CD4-positive, alpha-beta T cell (primary cell): ENCODE measurements around the gene CFAP57. TPM values are rescaled to one million over a fixed set of nuclear protein-coding genes. Genes with fewer than 3 reads are reported as not detected.
"Not testable (repeated sequence)": the region's sequence is repeated elsewhere in the genome, so short reads cannot be mapped to it uniquely, and the experiment has no call there.

ENCODE experiments used
- ATAC-seq: fragments of 200-7000 bp; cut with Tn5 transposase; one replicate; pipeline ENCODE4 v1.10.0; 2022; ENCODE audit warnings: mild to moderate bottlenecking; ENCODE audit not compliant: poor library complexity
- CTCF ChIA-PET: fragments of 350-600 bp; sonication (Branson Sonifier 250); formaldehyde crosslinking; loops from one replicate; lab custom pipeline; 2021; ENCODE audit warnings: antibody characterized with exemption, inconsistent platforms; lab: Charles Lee
- POLR2A ChIA-PET: fragments of 350-600 bp; sonication (Branson Sonifier 250); formaldehyde crosslinking; loops from one replicate; lab custom pipeline; 2021; ENCODE audit warnings: antibody characterized with exemption, inconsistent platforms; lab: Charles Lee
- DNase-seq, 14 experiments: peaks; one replicate each; pipeline ENCODE4 v3.0.0-alpha.2; 2013 to 2020; ENCODE audit warnings: mixed read lengths in 2 of 14
- H3K27ac ChIP-seq, 2 donors: one replicate each; pipeline versions ENCODE4 v1.5.1 to v1.7.0; 2013; ENCODE audit warnings: low read length in 2 of 2, low read depth in 1 of 2, mild to moderate bottlenecking in 1 of 2
- H3K27me3 ChIP-seq, 2 experiments: 1 replicate in 1 of 2; 2 replicates in 1 of 2; pipeline versions ENCODE4 v1.6.1 to v1.7.0; 2013; ENCODE audit warnings: low read length in 2 of 2, control low read depth in 1 of 2, mild to moderate bottlenecking in 1 of 2, moderate library complexity in 1 of 2; ENCODE audit not compliant: insufficient read depth in 2 of 2, control insufficient read depth in 1 of 2
- H3K36me3 ChIP-seq: one replicate; pipeline ENCODE4 v1.6.1; 2013; ENCODE audit warnings: low read length, control low read depth; ENCODE audit not compliant: insufficient read depth
- H3K4me1 ChIP-seq: one replicate; pipeline ENCODE4 v1.6.1; 2013; ENCODE audit warnings: low read length, control low read depth; ENCODE audit not compliant: insufficient read depth
- H3K4me3 ChIP-seq: one replicate; pipeline ENCODE4 v1.5.1; 2013; ENCODE audit warnings: mild to moderate bottlenecking, low read length, moderate library complexity
- H3K9me3 ChIP-seq, 2 experiments: 1 replicate in 1 of 2; 2 replicates in 1 of 2; pipeline versions ENCODE4 v1.6.1 to v1.7.0; 2013; ENCODE audit warnings: low read length in 2 of 2, mild to moderate bottlenecking in 2 of 2, control low read depth in 1 of 2, moderate library complexity in 1 of 2; ENCODE audit not compliant: control insufficient read depth in 1 of 2, insufficient read depth in 1 of 2
- H3K27ac Mint-ChIP-seq: one replicate; pipeline ENCODE4 v1.8.0; 2020; ENCODE audit warnings: mixed read lengths
- H3K27me3 Mint-ChIP-seq: one replicate; pipeline ENCODE4 v1.8.0; 2021; ENCODE audit warnings: mixed read lengths
- H3K36me3 Mint-ChIP-seq: one replicate; pipeline ENCODE4 v1.8.0; 2021; ENCODE audit warnings: low read depth, mixed read lengths
- H3K4me1 Mint-ChIP-seq: one replicate; pipeline ENCODE4 v1.8.0; 2021; ENCODE audit warnings: low read depth, mixed read lengths
- H3K4me3 Mint-ChIP-seq: one replicate; pipeline ENCODE4 v1.8.0; 2020; ENCODE audit warnings: mild to moderate bottlenecking, mixed read lengths
- H3K9me3 Mint-ChIP-seq: one replicate; pipeline ENCODE4 v1.8.0; 2020; ENCODE audit warnings: mixed read lengths
- CTCF ChIP-seq: fragments of 200-600 bp; IDR thresholded peaks from one replicate; pipeline ENCODE4 v1.8.0; 2022; ENCODE audit warnings: antibody characterized with exemption, mild to moderate bottlenecking
- intact Hi-C, 2 experiments: fragments of 100-400 bp; cut with DNase I in 1 of 2; cut with micrococcal nuclease in 1 of 2; formaldehyde crosslinking; loops; one replicate each; pipeline versions ENCODE4 v1.15.1 to v1.9.0; 2023 to 2025; cut with DNase I, micrococcal nuclease
- total RNA-seq, 174 experiments: library from RNA in 2 of 174; stranded (reverse) in 2 of 174; gene quantifications; one replicate each; pipeline ENCODE4 v1.2.3 and lab custom pipeline; 2021 to 2026

The CFAP57 gene
- total RNA-seq, 2 experiments from 2014 or later: not detected

GRCh38 chr1:43135857-43136781, 36.0 kb upstream of the CFAP57 start:
- peaks cover 44% of the 10 kb centered on the region for H3K27me3 Mint-ChIP-seq
- DNase-seq (no peak), ATAC-seq (no peak)
- H3K27ac ChIP-seq: no peak overlapping the region
- H3K4me3 Mint-ChIP-seq: no peak overlapping the region
- ChIA-PET POLR2A (no interaction called here), CTCF (no interaction called here)
- H3K4me1 Mint-ChIP-seq: no peaks in the 10 kb centered on the region
- no peak for TF ChIP-seq CTCF
- H3K4me1 ChIP-seq: no peaks in the 10 kb centered on the region
- intact Hi-C loops: no loop called here
- H3K9me3 ChIP-seq: peaks cover 0 to 4% of the 10 kb centered on the region in 2 experiments
- peaks cover 10 to 15% of the 10 kb centered on the region in 2 experiments for H3K27me3 ChIP-seq
- no peak overlapping the region for H3K27ac Mint-ChIP-seq
- no peak overlapping the region for H3K4me3 ChIP-seq
- no peaks in the 10 kb centered on the region for H3K36me3 Mint-ChIP-seq
- no peaks in the 10 kb centered on the region for H3K9me3 Mint-ChIP-seq
- H3K36me3 ChIP-seq: no peaks in the 10 kb centered on the region

GRCh38 chr1:43137445-43138052, 34.6 kb upstream of the CFAP57 start:
- Histone ChIP-seq H3K27ac (no peak overlapping the region), H3K9me3 (peaks cover 0 to 4% of the 10 kb centered on the region in 2 experiments), H3K4me1 (no peaks in the 10 kb centered on the region), H3K27me3 (peaks cover 5 to 10% of the 10 kb centered on the region in 2 experiments), H3K36me3 (no peaks in the 10 kb centered on the region), H3K4me3 (no peak overlapping the region)
- CTCF ChIA-PET: no interaction called here
- no peak for ATAC-seq
- Mint-ChIP-seq H3K27ac (no peak overlapping the region), H3K36me3 (no peaks in the 10 kb centered on the region), H3K9me3 (no peaks in the 10 kb centered on the region), H3K4me1 (no peaks in the 10 kb centered on the region), H3K4me3 (no peak overlapping the region), H3K27me3 (peaks cover 46% of the 10 kb centered on the region)
- intact Hi-C loops: no loop called here
- POLR2A ChIA-PET: no interaction called here
- DNase-seq: no peak
- TF ChIP-seq CTCF: no peak

- peaks cover 15 to 19% of the 10 kb centered on the region in 2 experiments for H3K27me3 ChIP-seq
- DNase-seq, H3K9me3 Mint-ChIP-seq, intact Hi-C loops, H3K9me3 ChIP-seq, POLR2A ChIA-PET, ATAC-seq, H3K27ac ChIP-seq, H3K27ac Mint-ChIP-seq, H3K36me3 Mint-ChIP-seq, H3K4me3 ChIP-seq, H3K4me1 Mint-ChIP-seq, H3K4me3 Mint-ChIP-seq, H3K36me3 ChIP-seq, H3K4me1 ChIP-seq, CTCF ChIA-PET: not testable (repeated sequence)
- H3K27me3 Mint-ChIP-seq: peaks cover 53% of the 10 kb centered on the region
Observed at GRCh38 chr1:43139295-43139694, 32.8 kb upstream of the CFAP57 start.
